Vagina (tissue), 2 donors: ENCODE measurements around the gene GATB. TPM values are rescaled to one million over a fixed set of nuclear protein-coding genes. Genes with fewer than 3 reads are reported as not detected.

Experiments
- DNase-seq, 2 donors: peaks; one replicate each; pipeline ENCODE4 v3.0.0-alpha.2; 2017; ENCODE audit errors: extremely low spot score in 2 of 2
- H3K27ac ChIP-seq: fragments of 200-600 bp; sonication (generic); one replicate; pipeline ENCODE4 v1.5.1; 2019
- H3K27me3 ChIP-seq: fragments of 200-600 bp; sonication (generic); one replicate; pipeline ENCODE4 v1.5.1; 2019
- H3K36me3 ChIP-seq, 2 donors: fragments of 200-600 bp; sonication (generic); one replicate each; pipeline ENCODE4 v1.5.1; 2017 to 2019
- H3K4me1 ChIP-seq: fragments of 200-600 bp; sonication (generic); one replicate; pipeline ENCODE4 v1.5.1; 2019
- H3K4me3 ChIP-seq, 2 donors: fragments of 200-600 bp; sonication (generic); 1 replicate in 1 of 2; 2 replicates in 1 of 2; pipeline ENCODE4 v1.5.1; 2016 to 2019
- H3K9me3 ChIP-seq: fragments of 200-600 bp; sonication (generic); one replicate; pipeline ENCODE4 v1.5.1; 2019
- CTCF ChIP-seq, 3 experiments: fragments of 450-650 bp in 2 of 3; fragments of 200-600 bp in 1 of 3; sonication (generic) in 1 of 3; IDR thresholded peaks; one replicate each; pipeline ENCODE4 v1.5.1; 2017 to 2019; ENCODE audit warnings: antibody characterized with exemption in 3 of 3, mild to moderate bottlenecking in 2 of 3, moderate library complexity in 2 of 3
- POLR2A ChIP-seq, 2 donors: fragments of 450-650 bp; IDR thresholded peaks; one replicate each; pipeline ENCODE4 v1.6.1; 2017; ENCODE audit warnings: antibody characterized with exemption in 2 of 2, mild to moderate bottlenecking in 2 of 2, moderate library complexity in 2 of 2
- POLR2AphosphoS5 ChIP-seq, 2 donors: sonication (generic); formaldehyde crosslinking; IDR thresholded peaks; one replicate each; pipeline ENCODE4 v1.9.0; 2017; ENCODE audit warnings: antibody characterized with exemption in 2 of 2, mild to moderate bottlenecking in 2 of 2, low read depth in 1 of 2; ENCODE audit not compliant: insufficient read depth in 1 of 2
- intact Hi-C: fragments of 100-400 bp; cut with DNase I; formaldehyde crosslinking; loops from one replicate; pipeline ENCODE4 v1.15.1; 2023
- total RNA-seq: library from RNA; depleted of rRNA; stranded (reverse); fragments of >200 nt; gene quantifications from one replicate; pipeline ENCODE4 v1.2.3, GENCODE V29; 2016

The GATB gene
- total RNA-seq, 1 donor from 2014 or later: 17.7 TPM

GRCh38 chr4:151728006-151728405 lies 32.8 kb downstream of the GATB start:
- TF ChIP-seq POLR2AphosphoS5 (IDR thresholded peaks at IDR 0.05; ENCODE audit: insufficient read depth in 1 of 2, low read depth in 1 of 2) (no peak), POLR2A (IDR thresholded peaks at IDR 0.05) (no peak), CTCF (IDR thresholded peaks at IDR 0.05) (no peak)
- no peaks in the 10 kb centered on the region for H3K36me3 ChIP-seq
- H3K4me3 ChIP-seq: no peak overlapping the region
- no peak overlapping the region for H3K27ac ChIP-seq
- no peaks in the 10 kb centered on the region for H3K27me3 ChIP-seq
- no peak for DNase-seq
- H3K4me1 ChIP-seq: no peaks in the 10 kb centered on the region
- intact Hi-C loops: no loop called here
- no peaks in the 10 kb centered on the region for H3K9me3 ChIP-seq

DNA sequence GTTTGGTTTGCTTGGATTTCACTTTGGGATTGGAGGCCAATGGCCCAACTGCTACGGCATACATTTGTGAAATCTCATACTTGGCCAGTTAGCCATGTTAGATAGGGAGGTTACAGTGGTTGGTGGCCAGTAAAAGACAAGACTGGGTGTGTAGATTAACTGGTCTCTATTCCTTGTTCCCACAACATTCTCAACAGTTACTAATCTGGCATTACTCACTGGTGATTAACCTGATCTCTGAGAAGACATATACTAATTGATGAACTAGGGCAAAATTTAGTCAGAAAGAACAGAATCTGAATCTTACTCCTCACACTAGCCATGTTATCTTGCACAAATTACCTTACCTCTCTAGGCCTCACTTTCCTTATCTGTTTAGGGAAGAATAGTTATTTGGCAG lies 33.4 kb downstream of the GATB start:
- no peak for TF ChIP-seq POLR2AphosphoS5 (IDR thresholded peaks at IDR 0.05; ENCODE audit: insufficient read depth in 1 of 2, low read depth in 1 of 2)
- TF ChIP-seq CTCF (IDR thresholded peaks at IDR 0.05): no peak
- no peak for TF ChIP-seq POLR2A (IDR thresholded peaks at IDR 0.05)
- Histone ChIP-seq H3K27ac (no peak overlapping the region), H3K4me3 (no peak overlapping the region), H3K36me3 (no peaks in the 10 kb centered on the region), H3K27me3 (no peaks in the 10 kb centered on the region), H3K9me3 (no peaks in the 10 kb centered on the region), H3K4me1 (no peaks in the 10 kb centered on the region)
- intact Hi-C loops: no loop called here
- DNase-seq: no peak

DNA sequence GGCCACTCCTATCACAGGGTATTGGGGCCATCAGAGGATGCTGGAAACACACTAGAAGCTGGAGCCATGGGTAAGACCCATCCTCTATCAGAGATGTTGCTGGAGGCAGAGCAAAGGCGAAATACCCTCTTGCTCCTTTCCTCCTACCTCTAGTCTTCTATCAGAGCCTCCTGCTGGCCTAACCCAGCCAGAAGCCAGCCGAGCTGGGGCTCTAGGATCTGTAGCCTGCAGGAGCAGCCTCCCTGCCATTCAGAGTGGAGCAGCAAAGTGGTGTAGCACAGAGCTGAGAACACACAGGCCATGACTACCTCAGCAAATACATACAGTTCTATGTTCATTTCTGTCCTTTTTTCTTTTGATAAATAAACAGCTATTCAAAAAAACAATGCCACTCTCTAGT lies 35.7 kb downstream of the GATB start:
- H3K27me3 ChIP-seq: no peaks in the 10 kb centered on the region
- H3K36me3 ChIP-seq: no peaks in the 10 kb centered on the region
- H3K9me3 ChIP-seq: no peaks in the 10 kb centered on the region
- intact Hi-C loops: no loop called here
- DNase-seq: no peak
- H3K27ac ChIP-seq: no peak overlapping the region
- H3K4me1 ChIP-seq: no peaks in the 10 kb centered on the region
- TF ChIP-seq POLR2AphosphoS5 (IDR thresholded peaks at IDR 0.05; ENCODE audit: insufficient read depth in 1 of 2, low read depth in 1 of 2) (no peak), POLR2A (IDR thresholded peaks at IDR 0.05) (no peak), CTCF (IDR thresholded peaks at IDR 0.05) (no peak)
- no peak overlapping the region for H3K4me3 ChIP-seq

GRCh38 chr4:151721916-151722315 lies 38.9 kb downstream of the GATB start:
- TF ChIP-seq POLR2A (IDR thresholded peaks at IDR 0.05) (no peak), CTCF (IDR thresholded peaks at IDR 0.05) (no peak), POLR2AphosphoS5 (IDR thresholded peaks at IDR 0.05; ENCODE audit: insufficient read depth in 1 of 2, low read depth in 1 of 2) (no peak)
- Histone ChIP-seq H3K36me3 (no peaks in the 10 kb centered on the region), H3K4me1 (no peaks in the 10 kb centered on the region), H3K4me3 (no peak overlapping the region), H3K27me3 (no peaks in the 10 kb centered on the region), H3K9me3 (no peaks in the 10 kb centered on the region), H3K27ac (peak overlapping the region; percentile 27)
- intact Hi-C loops: no loop called here
- DNase-seq: no peak

GRCh38 chr4:151721466-151721865 lies 39.3 kb downstream of the GATB start:
- no peak for DNase-seq
- Histone ChIP-seq H3K4me1 (no peaks in the 10 kb centered on the region), H3K4me3 (no peak overlapping the region), H3K27me3 (no peaks in the 10 kb centered on the region), H3K9me3 (no peaks in the 10 kb centered on the region), H3K36me3 (no peaks in the 10 kb centered on the region), H3K27ac (peak overlapping the region; percentile 27)
- TF ChIP-seq CTCF (IDR thresholded peaks at IDR 0.05): no peak
- no peak for TF ChIP-seq POLR2AphosphoS5 (IDR thresholded peaks at IDR 0.05; ENCODE audit: insufficient read depth in 1 of 2, low read depth in 1 of 2)
- TF ChIP-seq POLR2A (IDR thresholded peaks at IDR 0.05): no peak
- intact Hi-C loops: no loop called here
